Measurements from ENCODE around the gene RAMP1.
A peak's percentile ranks its signal among the peaks of the same experiment; 100 is the strongest.

The RAMP1 gene

DNA sequence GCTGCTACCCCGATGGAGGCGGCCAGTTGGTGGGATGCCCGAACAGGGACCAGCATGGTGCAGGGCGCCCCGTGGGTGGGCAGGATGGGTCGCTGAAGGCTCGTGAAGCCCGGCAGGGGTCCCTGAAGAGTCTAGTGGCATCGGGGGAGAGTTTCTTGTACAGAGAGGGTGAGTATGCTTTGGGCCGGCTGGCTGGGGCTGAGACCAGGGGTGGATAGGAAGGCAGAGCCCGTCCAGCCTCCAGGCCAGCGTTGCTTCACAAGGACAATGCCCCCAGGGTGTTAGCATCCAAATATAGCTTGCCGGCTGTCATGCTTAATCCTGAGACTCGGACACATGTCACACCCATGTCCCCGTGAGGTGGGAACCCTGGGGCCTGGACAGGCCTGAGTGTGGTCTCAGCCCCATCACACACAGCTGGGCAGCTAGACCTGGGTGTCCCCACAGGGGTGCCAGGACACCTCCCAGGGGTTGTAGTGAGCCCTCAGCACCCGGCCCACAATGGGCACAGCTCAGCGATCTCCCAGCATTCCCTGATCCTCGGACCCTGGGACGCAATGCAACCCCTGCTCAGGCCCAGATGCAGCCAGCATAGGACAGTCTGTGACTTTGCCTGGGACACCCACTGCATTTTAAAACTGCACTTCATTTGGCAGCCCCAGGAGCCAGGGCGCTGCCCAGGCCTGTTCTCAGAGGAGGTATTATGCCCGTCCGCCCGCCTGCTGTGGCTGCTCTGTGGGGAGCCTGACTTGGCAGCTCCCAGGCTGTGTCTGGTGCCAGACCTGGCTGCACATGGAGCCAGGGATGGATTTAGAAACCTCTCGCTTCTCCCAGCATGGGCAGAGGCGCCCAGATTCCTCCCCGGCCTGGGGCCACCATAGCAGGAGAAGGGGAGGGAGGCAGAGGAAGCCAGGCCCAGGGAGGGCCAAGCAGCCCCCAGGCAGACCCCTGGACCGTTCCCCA, 36.4 kb downstream of the RAMP1 start:
- DNase-seq (ENCODE audit: low spot score) = peak; percentile 45

DNA sequence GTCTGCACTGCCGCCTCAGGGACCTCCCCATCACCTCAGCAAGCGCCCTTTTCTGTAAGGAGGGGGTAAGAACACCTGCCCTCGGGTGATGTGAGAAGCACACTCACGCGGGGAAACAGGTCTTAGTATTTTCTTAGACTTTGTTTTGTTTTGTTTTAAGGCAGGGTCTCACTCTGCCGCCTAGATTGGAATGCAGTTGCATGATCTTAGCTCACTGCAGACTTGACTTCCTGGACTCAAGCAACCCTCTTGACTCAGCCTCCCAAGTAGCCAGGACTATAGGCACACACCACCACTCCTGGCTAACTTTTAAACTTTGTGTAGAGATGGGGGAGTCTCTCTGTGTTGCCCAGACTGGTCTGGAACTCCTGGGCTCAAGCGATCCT, 37.1 kb downstream of the RAMP1 start:
- no peak for DNase-seq (ENCODE audit: low spot score)

GRCh38 chr2:237896956-237897355, 37.5 kb downstream of the RAMP1 start:
- no peak for DNase-seq (ENCODE audit: low spot score)

GRCh38 chr2:237898057-237898414, 38.6 kb downstream of the RAMP1 start:
- DNase-seq (ENCODE audit: low spot score) = peak; percentile 8

DNA sequence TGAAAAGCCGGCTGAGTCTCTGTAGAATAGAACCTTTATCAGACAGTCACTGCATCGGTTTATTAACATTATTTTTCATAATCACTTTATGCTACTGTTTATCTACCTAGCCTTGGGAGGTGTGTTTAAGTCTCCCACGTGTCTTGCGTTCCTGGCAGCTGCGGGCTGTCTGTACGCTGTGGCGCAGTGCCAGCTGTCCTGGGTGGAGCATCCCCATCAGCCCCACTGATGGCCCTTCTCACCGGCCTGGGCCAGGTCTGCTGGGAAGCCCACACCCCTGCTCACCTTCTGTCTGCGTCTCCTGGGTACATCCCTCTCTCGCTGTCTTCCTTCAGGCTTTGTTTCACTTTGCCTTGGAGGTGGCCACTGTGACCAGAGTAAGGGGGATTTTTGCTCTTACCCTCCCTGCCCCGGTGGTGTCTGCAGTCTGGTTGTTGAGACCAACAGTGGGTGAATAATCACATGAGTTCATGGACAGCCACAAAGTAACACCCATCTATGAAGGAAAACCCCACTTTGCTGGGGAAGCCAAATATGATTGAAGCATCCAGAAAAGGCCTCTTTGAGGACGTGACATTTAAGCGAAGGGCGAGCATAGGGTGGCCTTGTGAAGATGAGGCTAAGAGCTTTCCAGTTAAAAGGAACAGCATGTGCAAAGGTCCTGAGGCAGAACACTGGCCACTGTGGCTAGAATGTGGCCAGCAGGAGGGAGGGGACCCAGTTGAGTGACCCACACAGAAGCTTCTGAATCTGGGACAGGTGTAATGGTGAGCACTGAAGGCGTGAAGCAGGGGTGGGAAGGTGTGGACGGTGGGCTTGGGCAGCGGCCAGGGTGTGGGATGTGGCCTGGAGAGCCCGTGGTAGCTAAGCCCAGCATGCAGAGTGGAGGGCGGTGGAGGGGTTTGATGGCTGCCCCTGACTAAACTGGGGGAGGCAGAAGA, 41.7 kb downstream of the RAMP1 start:
- DNase-seq (ENCODE audit: low spot score) = peak; percentile 29

DNA sequence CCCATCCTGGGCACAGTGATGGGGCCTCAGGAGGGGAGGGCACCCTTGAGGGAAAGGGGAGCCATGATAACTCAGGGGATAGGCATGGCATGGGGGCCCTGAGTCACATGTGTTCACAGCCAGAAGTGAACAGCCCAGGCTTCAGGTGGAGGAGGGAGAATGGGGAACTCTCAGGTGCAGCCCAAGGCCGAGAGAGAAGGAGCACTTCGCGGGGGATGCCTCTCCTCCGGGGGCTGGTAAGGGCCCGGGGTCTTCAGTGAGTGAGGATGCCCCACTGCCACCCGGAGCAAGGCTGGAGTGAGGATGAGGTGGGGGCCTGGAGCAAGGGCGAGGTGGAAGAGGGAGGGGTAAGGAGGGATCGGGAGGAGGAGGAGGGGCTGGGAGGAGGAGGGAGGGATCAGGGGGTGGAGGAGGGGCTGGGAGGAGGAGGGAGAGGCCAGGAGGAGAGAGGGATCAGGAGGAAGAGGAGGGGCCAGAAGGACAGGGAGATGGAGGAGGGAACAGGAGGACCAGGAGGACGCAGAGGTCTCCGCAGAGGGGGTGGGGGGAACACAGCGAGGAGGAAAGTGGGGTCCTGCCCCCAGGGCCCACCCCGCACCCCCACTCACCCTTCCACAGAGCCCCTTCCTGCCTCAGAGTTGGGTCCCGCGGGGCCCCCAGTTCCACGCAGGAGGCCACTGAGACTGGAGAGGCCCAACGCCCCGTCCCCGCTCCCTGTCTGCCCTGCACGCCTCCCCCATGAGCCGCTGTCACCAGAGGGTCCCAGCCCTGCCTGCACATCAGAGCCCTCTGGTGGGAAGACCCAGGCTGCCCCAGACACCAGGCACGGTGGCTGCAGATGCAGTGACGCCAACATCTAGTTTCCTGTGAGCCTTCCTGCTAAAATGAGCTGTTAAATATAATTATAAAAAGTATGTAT, 42.8 kb downstream of the RAMP1 start:
- peak; percentile 44 for DNase-seq (ENCODE audit: low spot score)

DNA sequence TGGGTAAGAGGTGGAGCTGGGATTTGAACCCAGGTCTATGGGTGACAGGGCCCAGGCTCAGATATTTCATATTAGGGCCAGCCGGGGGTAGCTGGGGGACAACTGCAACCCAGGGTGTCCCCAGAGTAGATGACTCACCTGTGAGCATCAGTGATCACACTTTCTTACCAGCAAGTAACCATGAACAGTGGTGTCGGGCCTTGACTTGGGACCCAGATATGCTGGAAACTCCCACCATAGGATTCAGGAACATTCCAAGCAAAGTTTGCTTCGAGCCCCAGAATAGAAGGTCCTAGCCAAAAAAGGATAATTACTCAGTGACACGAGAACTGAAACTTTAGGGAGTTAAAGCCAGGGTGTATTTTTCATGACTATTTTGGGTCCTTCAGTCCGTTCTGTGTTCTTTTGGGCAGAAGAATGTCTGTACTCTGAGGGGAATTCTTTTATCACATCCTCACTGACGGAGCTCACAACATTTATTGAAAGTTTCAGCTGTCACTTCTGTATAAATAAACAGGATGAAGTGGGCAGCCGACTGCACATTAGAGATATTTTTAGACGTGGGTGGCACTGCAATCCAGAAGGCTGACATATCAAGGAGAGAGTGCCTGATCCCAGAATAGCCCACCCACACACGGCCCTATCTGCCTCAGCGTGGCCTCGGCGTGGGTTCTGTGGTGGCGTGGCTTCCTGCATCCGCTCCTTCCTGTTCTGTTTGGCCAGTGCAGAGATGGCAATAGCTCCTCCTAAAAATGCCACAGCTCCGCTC, 45.6 kb downstream of the RAMP1 start:
- no peak for DNase-seq (ENCODE audit: low spot score)

DNA sequence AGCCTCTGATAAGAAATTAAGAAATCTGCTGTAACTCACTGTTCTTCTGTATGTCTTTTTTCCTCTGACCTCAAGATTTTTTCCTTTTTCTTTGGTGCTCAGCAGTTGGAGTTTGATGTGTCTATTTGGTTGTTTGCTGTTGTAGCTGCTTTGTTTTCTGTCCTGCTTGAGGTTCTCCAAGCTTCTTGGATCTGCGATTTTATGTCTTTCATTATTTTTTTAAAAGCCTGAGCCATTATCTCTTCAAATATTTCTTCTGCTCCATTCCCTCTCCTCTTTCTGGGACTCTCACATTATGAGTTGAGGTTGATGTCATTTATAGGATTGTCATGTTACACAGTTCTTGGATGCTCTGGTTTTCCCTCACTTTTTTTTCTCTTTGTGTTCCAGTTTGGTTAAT, 47.7 kb downstream of the RAMP1 start:
- DNase-seq (ENCODE audit: low spot score) = no peak

DNA sequence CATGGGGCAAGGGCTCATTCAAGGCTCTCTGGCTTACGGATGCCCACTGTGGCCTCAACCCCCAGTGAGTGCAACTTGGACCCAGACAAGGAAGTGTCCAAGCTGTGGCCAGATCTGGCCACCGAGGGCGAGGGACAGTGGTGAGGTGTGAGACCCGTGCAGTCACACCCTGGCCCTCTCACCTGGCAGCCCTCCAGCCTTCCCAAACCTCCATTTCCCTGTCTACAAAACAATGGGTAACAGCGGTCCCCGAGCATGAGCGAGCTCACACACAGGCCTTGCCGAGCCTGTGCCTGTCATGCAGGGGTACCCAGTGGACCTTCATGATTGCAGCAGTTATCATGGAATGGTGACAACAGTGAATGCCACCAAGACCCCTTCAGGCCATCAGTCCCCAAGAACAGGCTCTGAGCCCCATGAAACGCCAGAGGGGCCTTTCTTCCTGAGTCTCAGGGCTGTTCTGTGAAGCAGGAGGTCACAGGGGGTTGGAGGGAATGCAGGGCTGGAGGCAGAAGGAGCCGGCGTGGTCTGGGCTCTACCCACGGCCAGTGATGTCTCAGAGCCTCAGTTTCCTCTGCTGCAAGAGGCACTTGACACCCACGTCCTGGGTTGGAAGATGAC, 49.8 kb downstream of the RAMP1 start:
- no peak for DNase-seq (ENCODE audit: low spot score)

DNA sequence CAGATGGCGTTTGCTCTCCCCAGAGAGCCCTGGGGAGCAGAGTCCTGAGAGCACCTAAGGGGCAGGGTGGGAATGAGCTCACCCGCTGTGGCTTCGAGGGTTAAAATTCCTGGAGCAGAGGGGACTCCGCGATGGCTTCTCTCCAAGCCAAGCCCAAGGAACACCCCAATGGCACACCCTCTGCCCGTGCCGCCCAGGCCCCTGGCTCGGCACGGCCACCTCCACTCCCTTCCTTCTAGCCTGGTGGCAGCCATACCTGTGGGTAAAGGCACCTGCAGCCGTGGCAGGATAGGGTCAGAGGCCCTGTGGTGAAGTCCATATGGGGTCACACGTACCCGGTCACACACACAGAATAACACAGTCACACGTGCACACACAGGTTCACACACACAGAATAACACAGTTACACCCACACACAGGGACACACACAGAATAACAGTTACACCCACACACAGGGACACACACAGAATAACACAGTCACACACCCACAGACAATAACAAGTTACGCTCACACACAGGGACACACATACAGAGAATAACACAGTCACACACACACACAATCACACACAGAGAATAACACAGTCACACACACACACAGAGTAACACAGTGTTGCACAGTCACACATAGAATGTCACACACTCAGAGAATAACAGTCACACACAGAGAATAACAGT, 50.5 kb downstream of the RAMP1 start:
- no peak for DNase-seq (ENCODE audit: low spot score)

DNA sequence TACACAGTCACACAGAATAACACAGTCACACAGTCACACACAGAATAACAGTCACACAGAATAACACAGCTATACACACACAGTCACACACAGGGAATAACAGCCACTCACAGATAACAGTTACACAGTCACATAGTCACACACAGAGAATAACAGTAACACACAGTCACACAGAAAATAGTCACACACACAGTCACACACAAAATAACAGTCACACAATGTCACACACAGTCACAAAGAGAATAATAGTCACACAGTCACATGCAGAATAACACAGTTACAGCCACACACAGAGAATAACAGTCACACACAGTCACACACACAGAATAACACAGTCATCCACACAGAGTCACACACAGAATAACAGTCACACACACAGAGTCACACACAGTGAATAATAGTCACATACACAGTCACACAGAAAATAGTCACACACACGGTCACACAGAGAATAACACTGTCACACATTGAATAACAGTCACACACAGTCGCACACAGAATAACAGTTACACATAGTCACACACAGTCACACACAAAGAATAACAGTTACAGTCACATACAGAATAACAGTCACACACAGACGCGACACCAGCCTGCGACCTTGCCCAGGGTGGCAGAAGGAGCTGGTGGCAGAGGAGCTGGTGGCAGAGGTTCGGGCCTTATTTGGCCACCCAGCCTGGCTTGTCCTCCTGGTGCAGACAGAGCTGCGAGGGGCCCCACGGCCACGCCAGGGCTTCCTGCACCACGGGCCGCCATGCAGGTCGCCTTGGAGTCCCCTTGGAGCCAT, 51.3 kb downstream of the RAMP1 start:
- DNase-seq (ENCODE audit: low spot score) = no peak

DNA sequence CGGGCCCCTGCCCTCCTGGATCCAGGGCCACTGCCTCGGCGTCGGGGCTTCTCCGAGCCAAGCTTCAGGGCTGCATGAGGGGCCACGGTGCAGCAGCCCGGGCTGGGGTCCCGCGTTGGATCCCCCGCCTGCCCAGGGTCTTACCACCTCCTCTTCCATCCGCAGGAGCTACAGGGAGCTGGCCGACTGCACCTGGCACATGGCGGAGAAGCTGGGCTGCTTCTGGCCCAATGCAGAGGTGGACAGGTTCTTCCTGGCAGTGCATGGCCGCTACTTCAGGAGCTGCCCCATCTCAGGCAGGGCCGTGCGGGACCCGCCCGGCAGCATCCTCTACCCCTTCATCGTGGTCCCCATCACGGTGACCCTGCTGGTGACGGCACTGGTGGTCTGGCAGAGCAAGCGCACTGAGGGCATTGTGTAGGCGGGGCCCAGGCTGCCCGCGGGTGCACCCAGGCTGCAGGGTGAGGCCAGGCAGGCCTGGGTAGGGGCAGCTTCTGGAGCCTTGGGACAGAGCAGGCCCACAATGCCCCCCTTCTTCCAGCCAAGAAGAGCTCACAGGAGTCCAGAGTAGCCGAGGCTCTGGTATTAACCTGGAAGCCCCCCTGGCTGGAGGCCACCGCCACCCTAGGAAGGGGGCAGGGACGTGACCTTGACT, 52.1 kb downstream of the RAMP1 start:
- DNase-seq (ENCODE audit: low spot score) = no peak

GRCh38 chr2:237912271-237913192, 53.1 kb downstream of the RAMP1 start:
- no peak for DNase-seq (ENCODE audit: low spot score)

DNA sequence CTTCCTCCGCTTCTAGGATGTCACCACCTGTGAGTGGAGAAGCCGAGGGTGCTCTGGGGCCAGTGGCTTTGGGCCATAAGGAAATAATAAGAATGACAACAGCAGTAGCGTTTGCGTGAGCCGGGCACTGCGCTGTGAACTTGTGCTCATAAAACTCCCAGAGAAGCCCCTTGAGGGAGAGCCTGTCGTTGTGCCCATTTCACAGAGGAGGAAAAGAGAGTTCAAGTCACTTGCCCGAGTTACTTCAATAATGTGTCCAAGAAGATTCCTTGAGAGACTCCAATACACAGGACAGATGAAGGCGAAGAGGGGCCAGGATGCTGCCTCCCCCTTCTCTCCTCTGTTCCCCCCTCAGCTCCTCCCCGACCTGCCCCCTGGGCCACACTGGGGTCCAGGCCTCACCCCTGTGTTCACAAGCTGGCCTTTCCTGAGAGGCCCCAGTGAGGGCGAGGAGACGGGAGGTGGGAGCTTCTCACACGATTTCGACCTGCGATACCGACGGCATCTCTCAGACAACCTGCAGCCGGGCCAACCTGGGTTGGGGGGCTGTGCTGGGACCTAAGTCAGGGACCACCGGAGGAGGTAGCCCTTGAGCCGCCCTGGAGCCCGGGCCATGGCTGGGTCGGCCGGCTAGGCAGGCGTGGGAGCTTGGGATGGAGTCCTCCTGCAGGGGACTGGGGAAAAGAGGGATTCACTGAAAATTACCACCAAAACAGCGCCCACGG, 53.9 kb downstream of the RAMP1 start:
- no peak for DNase-seq (ENCODE audit: low spot score)

DNA sequence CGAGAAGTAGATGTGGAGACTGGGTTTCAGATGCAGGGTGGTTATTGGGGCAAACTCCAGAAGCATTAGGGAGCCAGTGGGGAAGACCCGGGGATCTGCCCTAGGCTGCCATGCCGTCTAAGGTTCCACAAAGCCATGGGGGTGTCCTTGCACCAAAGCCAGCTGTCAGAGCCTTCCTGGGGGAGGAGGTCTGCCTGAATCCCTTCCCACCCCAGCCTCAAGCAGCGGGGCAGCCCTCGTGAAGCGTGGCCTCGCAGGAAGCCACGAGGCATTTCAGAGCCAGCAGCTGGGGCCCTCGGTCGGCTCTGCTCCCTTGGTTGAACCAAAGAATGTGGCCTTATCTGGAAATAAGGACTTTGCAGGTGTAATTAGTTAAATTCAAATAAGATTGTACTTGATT, 56.2 kb downstream of the RAMP1 start:
- no peak for DNase-seq (ENCODE audit: low spot score)

- DNase-seq (ENCODE audit: low spot score) = no peak
These were observed 56.9 kb downstream of the RAMP1 start for GRCh38 chr2:237916296-237916695.

Measured in ecto neural progenitor cell (in vitro differentiated cells).